Endometrial microvascular endothelial cells (primary cell): ENCODE data around the gene AZU1. TPM values are rescaled to one million over a fixed set of nuclear protein-coding genes. Genes with fewer than 3 reads are reported as not detected.

Experiments used
- in situ Hi-C: cut with HindIII; loops from 2 replicates; pipeline ENCODE4 v1.10.0; 2017; ENCODE audit warnings: low sequenced_read_pairs, low pct_unique_long_range_greater_than_20kb; ENCODE audit errors: inconsistent ontology term
- total RNA-seq: library from RNA; depleted of rRNA; stranded (reverse); fragments of >200 nt; gene quantifications from one replicate; pipeline ENCODE4 v1.2.3, GENCODE V29; 2015; ENCODE audit errors: inconsistent ontology term

The AZU1 gene
- total RNA-seq, 1 donor from 2014 or later = not detected

DNA sequence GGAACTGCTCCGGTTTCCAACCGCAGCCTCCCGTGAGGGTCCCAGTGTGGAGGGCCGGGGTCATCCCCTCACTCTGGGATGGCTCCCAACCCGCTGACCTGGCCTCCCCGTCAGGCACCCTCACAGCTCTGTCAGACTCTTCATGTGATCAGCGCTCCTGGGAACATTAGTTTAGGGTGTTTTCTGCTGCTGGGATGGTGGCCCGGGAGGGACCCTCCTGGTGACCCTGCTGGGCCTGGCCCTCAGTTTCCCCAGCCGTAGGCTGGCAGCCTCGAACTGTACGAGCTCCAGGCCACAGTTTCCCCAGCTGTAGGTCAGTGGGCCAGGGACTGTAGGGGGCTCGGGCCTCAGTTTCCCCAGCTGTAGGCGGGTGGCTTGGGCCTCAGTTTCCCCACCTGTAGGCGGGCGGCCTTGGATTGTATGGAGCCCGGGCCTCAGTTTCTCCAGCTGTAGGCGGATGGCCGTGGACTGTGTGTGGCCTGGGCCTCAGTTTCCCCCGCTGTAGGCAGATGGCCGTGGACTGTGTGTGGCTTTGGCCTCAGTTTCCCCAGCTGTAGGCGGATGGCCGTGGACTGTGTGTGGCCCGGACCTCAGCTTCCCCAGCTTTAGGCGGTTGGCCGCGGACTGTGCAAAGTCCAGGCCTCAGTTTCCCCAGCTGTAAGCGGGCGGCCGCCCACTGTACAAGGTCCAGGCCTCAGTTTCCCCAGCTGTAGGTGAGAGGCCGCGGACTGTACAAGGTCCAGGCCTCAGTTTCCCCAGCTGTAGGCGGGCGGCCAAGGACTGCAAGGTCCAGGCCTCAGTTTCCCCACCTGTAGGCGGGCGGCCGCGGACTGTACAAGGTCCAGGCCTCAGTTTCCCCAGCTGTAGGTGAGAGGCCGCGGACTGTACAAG is 31.7 kb upstream of the AZU1 start:
- in situ Hi-C loops = no loop called here

DNA sequence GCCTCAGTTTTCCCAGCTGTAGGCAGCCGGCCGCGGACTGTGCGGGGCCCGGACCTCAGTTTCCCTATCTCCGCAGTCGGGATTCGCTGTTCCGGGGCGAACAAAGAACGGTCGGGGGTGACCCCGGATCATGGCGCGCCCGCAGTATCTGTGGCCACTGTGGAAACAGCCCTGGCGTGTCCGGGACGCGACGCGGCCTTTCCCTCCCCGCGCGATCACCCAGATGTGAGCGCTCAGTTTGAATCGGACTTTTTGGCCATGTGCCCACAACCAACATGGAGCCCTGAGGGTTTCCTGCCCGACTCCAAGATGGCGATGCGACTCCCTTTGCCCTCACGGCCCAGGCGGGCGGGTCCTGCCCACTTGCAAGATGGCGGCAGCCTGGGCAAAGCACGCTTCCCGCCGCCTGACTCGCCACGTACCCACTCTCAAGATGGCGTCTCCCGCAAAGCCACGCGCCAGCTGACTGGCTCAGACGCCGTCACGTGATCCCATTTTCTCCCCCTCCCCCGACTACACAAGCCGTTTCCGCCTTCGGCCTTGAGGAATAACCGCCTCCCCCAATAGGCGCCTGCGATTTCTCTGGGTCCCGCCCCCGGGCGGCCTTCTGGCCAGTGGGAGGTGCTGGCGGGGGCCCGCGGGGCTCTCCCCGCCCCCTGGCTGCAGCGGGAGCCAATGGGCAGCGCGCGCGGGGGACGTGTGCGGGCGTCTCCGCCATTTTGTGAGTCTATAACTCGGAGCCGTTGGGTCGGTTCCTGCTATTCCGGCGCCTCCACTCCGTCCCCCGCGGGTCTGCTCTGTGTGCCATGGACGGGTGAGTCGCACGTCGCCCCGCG is 30.7 kb upstream of the AZU1 start, which contains the start of gene PTBP1:
PTBP1 (plus strand) TSS at position 761 of the 836 bp plus-strand sequence; CDS start at position 807, 46 bp downstream.
- in situ Hi-C loops = no loop called here

DNA sequence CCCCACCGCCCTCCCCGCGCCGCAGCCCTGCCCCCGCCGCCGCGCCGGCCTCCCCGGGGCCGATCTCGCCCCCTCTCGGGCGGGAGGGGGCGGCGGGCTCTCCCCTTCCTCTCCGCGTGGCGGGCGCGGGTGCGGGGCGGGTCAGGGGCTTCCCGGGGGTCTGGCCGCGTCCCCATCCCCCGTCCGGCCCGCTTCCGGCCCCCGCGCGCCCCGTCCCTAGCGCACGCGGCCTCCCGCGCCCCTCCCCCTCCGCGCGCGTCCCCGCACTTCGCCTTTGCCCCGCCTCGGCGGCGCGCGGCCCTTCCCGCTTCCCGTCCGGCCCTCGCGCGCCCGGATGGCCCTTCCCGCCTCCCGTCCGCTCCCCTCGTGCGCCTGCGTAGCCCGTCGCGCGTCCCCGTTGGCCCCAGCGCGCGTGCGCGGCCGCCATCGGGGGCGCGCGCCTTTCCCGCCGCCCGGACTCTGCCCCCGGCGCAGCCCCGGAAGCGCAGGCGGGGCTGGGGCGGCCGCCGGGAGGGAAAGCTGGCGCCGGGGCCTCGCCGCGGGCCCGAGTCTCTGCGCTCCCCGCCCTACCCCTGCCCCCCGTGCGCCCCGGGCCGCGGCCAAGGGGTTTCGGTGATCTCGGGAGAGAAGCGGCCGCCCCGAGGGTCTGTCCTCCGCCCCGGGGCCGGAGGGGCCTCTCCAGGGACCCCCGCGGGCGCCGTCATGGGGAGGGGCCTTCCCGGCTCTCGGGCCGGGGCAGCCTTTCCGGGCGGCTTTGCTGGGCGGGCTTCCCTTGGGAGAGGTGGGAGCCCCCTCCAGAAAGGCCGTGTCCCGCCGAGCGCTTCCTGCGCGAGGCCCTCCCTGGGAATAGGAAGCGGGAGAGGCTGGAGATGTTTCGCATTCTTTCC is 29.9 kb upstream of the AZU1 start:
- in situ Hi-C loops = no loop called here

DNA sequence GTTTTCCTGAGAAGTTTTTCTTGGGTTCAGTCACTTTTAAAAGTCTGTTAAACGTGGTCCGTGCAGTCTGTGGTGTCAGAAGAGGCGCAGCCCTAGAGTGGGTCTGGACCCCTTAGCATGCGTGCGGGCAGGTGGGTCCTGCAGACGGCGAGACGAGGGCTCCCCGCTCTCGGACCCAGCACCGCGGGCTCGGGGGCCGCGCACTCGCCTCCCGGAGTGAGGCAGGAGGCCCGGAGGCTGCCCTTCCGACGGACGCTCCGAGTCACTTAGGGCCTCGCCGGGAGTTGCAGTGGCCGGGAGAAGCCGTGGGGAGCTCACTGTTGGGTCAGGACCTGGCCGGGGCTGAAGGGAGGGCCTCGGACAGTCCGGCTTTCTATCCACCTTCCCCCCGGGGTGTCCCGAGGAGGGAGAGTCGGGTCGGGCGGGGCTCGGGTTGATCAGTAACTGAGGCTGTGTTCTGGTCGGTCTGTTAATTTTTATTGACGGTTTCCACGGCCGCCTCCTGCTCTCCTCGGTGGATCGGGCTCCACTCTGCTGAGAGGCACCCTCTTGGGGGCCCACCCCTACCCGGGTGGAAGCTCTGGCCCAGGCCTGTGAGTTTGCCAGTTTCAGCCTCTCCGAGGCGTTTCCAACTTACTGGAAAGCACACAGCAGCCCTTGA is 29.1 kb upstream of the AZU1 start:
- in situ Hi-C loops = no loop called here

DNA sequence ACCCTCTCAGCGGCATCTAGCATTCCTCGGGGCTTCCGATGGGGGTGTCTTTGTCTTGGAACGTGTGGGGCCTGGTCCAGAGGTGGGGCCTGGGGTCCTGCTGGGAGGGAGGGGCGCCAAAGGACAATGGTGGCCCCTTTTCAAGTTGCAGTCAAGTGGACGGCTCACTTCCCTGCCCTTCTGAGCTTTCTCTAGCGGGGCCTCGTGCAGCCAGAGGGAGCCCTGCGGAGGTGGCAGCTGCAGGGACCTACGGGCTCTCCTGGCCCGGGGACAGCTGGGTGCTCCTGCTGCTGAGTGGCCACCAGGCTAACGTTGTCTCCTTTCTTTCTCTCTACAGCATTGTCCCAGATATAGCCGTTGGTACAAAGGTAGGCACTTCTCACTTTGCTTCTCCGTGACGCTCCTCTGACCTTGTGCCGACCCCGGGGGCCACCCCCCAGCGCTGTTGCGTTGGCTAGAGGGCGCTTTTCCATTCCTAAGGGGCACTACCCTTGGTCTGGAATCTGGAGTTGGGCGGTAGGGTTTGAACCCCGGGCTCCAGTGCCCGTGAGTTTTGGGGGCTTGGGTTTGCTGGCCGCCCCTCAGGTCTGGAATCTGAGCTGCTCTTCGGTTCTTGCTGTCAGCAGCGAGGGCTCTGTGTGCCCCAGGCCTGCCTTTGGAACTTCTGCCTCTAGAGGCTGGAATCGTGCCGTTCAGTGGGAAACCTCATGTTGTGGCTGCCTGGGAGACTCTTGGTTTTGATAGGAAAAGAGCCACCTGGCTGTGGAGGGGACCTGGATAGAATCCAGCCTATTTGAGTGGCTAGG is 28.4 kb upstream of the AZU1 start:
- in situ Hi-C loops = no loop called here

DNA sequence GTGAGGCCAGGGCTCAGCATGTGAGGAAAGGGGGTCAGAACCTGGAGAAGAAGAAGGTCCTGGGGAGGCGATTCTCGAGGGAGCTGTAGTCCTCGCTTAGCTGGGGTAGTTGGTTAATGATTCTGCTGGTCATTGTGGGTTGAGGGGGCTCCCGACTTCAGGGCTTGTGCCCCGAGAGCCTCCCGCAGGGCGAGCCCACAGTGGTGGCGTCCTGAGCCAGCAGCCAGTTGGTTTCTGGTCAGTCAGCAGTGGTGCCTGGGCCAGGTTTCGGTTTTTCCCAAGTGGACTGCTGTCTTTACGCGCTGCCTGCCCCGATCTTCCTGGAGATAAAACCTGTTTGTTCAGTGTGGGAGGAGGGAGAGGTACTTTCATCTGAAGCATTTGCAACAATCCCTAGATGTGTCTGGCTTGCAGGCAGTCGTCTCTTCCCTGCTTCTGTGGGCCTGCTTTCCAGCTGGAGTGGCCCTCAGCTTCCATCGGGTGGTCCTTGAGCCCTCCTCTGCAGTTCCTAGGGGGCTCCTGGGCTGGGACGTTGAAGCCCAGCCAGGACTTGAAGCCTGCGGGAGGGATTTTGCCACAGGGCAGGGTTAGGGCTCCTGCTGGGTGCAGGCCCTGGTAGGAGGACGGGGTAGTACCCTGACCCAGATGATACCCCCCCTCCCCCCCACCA is 27.1 kb upstream of the AZU1 start:
- in situ Hi-C loops = no loop called here

DNA sequence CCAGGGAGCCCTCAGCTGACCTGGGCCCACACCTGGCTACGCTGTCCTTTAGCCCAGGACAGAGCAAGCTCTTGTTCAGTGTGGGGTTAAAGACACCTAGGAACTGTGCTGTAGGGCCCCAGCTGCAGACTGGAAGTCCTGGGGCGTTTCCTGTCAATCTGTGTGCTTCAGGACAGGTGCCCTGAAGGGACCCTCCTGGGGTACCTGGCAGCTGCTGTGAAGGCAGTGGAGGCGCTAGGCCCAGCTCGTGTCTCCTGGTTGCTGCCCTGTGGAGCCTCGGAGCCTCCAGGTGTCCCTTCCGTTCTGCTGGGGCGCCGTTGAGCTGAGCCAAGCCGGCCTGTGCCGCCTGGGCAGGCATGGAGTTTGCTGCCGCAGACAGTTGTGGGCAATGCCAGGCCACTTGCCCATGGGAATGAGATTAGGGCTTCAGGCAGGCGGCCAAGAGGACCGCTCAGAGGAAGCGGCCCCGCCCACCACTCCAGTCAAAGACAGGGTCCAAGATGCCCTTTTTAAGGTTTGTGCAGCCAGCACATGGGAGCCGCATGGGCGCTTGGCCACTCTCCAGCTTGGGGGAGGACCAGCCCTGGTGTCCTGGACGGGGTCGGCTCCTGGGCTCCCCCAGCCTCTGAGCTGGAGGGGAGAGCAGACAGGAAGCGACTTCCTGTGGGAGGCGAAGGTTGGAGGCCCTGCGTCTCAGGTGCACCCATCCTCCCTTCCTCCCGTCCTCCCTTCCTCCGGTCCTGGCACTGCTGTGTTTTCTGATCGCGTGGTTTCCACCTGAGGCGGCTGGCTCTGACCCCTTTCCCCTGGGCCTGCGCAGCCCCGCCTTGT is 26.4 kb upstream of the AZU1 start:
- in situ Hi-C loops = no loop called here

DNA sequence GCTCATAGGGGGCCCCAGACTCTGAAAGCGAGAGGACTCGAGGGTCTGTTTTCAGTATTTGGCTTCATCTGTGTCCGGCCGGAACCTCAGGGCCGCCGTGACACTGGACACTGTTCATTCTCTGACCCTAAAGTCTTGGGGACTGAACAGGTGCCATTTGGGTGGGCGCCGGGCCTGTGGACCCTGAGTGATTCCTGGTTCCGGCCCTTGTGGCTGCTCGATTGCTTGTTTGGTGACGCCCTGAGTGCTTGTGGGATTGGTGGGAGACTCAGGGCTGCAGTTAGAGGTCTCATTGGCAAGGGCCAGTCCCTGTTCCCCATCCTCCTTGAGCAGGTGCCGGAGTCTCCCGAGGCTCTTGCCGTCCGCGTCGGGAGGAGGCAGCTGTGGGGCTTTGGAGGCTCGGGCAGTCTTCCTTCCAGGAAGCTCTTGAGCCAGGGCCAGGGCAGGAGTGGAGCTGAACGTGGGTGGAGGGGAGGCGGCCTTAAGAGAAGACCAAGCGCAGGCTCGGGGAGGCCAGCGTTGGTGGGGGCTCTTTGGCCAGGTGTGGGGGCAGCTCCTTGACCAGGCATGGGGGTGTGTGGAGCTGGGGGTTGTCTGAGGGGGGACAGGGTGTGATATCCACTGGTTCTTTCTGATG is 25.7 kb upstream of the AZU1 start:
- in situ Hi-C loops = no loop called here

DNA sequence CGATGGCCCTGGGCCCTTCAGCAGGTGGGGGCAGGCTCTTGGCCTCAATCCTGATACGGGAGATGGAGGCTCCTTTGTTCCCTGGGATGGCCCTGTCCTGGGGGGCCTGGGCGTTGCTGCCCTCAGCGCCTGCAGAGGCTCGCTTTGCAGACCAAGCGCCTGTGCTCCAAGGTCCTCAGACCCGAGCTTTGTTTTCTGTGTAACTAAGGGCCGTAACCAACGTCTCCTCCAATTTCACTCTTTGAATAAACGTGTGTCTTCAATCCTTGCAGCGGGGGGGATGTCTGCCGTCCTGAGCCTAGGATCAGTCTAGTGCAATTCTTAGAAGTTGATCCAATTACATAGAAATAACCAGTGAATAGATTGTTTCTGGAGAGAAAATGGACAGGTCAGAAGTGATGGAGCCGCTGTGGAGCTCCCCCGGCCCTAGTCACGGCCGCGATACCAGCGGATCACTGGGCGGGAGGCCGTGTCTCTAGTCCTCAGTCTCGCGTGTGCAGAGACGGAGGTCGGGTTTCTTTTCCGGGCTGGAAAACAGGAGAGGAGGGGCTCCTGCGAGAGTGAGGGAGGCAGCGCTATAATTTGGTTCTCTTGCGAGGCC is 25.0 kb upstream of the AZU1 start:
- in situ Hi-C loops = no loop called here

DNA sequence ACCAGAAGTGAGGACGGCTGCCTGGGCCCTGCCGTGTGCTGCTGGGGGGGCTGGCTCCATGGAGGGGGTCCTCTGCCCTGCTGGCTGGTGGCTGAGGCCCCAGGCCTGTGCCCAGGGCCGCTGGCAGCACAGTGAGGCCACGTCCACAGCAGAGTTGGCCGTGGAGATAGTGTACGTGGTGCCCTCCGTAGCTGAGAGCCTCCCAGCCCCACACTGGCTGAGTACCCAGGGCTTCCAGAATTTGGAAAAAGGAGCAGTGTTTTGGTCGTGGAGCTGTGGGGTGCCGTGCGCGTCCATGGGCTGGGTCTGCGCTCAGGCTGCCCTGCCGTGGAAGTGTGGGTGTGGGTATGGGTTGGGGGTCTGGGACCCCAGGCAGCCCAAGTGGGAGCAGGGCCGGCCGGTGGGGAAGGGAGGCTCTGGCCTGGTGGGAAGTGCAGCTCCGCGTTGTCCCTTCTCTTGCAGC is 24.5 kb upstream of the AZU1 start:
- in situ Hi-C loops = no loop called here

DNA sequence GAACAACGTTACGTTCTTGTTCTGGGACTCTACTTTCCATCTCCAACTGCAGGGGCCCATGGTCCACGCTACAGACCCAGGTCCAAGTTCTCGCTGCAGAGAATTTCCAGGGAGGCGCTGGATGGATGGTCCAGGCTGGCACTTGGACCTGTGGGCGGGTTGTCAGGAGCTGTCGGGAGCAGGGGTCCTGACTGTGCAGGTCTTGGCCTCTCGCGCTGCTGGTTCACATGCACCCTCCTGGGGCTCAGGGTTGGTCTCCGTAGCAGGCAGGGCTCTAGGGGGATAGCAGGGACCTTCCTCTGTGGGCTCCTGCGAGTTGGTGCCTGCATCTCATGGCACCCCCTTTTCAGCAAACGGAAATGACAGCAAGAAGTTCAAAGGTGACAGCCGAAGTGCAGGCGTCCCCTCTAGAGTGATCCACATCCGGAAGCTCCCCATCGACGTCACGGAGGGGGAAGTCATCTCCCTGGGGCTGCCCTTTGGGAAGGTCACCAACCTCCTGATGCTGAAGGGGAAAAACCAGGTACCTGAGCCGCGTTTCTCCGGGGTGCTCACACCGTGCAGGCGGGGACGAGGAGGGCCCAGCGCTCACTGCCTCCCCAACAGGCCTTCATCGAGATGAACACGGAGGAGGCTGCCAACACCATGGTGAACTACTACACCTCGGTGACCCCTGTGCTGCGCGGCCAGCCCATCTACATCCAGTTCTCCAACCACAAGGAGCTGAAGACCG is 23.8 kb upstream of the AZU1 start:
- in situ Hi-C loops = no loop called here

DNA sequence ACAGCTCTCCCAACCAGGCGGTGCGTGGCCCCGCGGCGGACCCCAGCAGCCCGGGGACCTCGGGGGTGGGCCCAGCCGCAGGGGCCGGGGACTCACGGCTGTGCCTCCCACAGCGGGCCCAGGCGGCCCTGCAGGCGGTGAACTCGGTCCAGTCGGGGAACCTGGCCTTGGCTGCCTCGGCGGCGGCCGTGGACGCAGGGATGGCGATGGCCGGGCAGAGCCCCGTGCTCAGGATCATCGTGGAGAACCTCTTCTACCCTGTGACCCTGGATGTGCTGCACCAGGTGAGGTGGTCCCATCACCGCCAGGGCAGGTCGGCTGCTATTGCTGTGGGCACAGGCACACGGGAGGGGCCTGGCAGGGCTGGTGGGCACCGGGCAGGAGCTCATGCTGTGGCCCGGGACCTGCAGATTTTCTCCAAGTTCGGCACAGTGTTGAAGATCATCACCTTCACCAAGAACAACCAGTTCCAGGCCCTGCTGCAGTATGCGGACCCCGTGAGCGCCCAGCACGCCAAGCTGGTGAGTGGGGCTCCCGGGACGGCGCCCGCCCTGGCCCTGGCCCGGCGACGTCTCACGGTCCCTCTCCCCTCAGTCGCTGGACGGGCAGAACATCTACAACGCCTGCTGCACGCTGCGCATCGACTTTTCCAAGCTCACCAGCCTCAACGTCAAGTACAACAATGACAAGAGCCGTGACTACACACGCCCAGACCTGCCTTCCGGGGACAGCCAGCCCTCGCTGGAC is 23.0 kb upstream of the AZU1 start:
- in situ Hi-C loops = no loop called here

DNA sequence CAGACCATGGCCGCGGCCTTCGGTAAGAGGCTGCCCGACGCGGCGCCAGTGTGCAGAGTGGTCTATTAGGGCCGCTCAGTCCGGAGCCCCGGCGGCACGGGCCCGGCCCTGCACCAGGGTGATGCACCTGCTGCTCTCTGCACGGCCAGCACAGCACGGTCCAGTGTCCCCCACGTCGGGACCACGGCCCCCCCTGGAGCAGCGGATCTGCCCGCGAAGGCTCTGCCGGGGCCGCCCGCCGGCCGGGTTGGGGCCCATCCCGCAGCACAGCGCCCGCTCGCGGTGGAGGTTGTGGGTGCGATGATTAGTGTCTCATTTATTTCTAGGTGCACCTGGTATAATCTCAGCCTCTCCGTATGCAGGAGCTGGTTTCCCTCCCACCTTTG is 22.5 kb upstream of the AZU1 start:
- in situ Hi-C loops = no loop called here
